Peyer's patch (tissue), 4 donors: Measurements from ENCODE around the gene ADAMTS18.

ENCODE experiments used
- CTCF ChIP-seq, 6 experiments: fragments of 450-650 bp in 4 of 6; fragments of 200-600 bp in 2 of 6; sonication (generic) in 1 of 6; IDR thresholded peaks; one replicate each; pipeline ENCODE4 v1.5.1; 2017 to 2019; ENCODE audit warnings: antibody characterized with exemption in 6 of 6, mild to moderate bottlenecking in 3 of 6, moderate library complexity in 1 of 6
- POLR2A ChIP-seq, 2 donors: fragments of 450-650 bp; IDR thresholded peaks; one replicate each; pipeline ENCODE4 v1.5.1; 2017; ENCODE audit warnings: antibody characterized with exemption in 2 of 2, mild to moderate bottlenecking in 2 of 2, moderate library complexity in 2 of 2

GRCh38 chr16:77332792-77333191 lies 102.0 kb downstream of the ADAMTS18 start:
- no peak for TF ChIP-seq CTCF (IDR thresholded peaks at IDR 0.05)
- no peak for TF ChIP-seq POLR2A (IDR thresholded peaks at IDR 0.05)
